DOHH2 (cell line): ENCODE data around the gene TP53I13.

ENCODE experiments used
- CTCF ChIP-seq: fragments of 200-600 bp; sonication (generic); IDR thresholded peaks from one replicate; pipeline ENCODE4 v1.5.1; 2014; ENCODE audit warnings: antibody characterized with exemption, mild to moderate bottlenecking, low read depth, low read length; ENCODE audit not compliant: poor library complexity, severe bottlenecking
- EZH2phosphoT487 ChIP-seq: fragments of 200-600 bp; sonication (generic); IDR thresholded peaks from 2 replicates; pipeline ENCODE4 v1.6.1; 2017; ENCODE audit warnings: borderline replicate concordance, mild to moderate bottlenecking, antibody characterized with exemption, low read length, moderate library complexity, mixed read lengths

DNA sequence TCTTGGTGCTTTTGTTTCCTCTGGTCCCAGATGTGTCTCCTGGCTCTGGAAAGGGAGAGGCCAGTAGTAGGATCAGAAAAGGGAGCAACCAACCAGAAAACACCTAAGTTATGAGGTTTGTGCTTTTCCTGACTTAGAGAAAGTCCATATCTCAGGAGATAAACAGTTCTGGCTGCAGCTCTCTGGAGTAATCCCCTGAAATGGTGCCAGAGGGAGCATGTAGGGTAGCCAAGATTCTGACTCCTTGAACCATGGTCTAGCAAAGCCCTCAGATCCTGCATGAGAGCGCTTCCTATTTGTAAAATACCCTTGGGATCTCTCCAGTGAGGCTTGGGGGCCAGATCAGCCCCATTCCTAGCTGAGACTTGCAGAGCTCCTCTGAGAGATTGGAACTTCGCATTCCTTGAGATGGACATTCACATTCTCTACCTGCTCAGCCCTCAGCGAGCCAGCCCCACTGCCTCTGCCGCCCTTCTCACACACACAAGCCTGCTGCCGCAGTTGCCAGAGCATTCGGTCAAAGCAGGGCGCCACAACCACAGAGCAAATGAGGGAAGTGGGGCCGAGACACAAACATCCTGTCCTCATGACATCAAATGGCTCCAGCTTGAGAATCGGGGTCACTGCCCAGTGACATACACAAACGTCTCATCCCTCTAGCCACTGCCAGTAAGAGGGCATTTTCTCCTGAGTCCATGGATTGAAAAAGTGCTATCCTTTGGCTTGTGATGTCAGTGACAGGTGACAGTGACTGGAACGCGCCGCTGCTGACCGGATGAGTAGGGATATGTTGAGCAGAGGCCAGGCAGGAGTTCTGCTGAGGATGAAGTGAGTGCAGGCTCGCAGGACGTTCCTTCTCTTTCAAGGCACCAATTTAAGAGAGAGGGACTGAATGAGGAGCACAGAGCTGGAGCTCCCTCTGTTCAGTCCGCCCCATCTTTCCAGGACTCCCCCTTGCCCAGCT, 6.7 kb upstream of the TP53I13 start:
- TF ChIP-seq CTCF: no peak
- TF ChIP-seq EZH2phosphoT487: no peak
